ENCODE data around the gene GOLPH3L.
A peak's percentile ranks its signal among the peaks of the same experiment; 100 is the strongest.
"Not testable (repeated sequence)": the region's sequence is repeated elsewhere in the genome, so short reads cannot be mapped to it uniquely, and the experiment has no call there.

GOLPH3L gene

GRCh38 chr1:150696995-150697927 is at the start of gene GOLPH3L:
GOLPH3L (minus strand) TSS chr1:150697154; CDS start chr1:150694838, 2,316 bp downstream.
- peak; percentile 95 to 97 for DNase-seq

- no peak for DNase-seq
Observed at GRCh38 chr1:150730130-150730721, 33.3 kb upstream of the GOLPH3L start.

- DNase-seq = no peak
Observed at GRCh38 chr1:150724336-150724735, 27.4 kb upstream of the GOLPH3L start.

GRCh38 chr1:150720703-150721102 is 23.7 kb upstream of the GOLPH3L start, which contains the start of gene HORMAD1:
HORMAD1 (minus strand) TSS chr1:150720895; CDS start chr1:150719505, 1,390 bp downstream.
- DNase-seq = no peak

- no peak for DNase-seq
Observed at GRCh38 chr1:150720098-150720497, 23.1 kb upstream of the GOLPH3L start.

GRCh38 chr1:150718225-150718891 is 21.4 kb upstream of the GOLPH3L start:
- no peak for DNase-seq

- not testable (repeated sequence) for DNase-seq
Observed at GRCh38 chr1:150709031-150709430, 12.1 kb upstream of the GOLPH3L start.

GRCh38 chr1:150708595-150708994 is 11.6 kb upstream of the GOLPH3L start:
- DNase-seq = no peak

GRCh38 chr1:150706091-150706490 is 9.1 kb upstream of the GOLPH3L start:
- DNase-seq = no peak

- DNase-seq = no peak
Observed at GRCh38 chr1:150703427-150703826, 6.5 kb upstream of the GOLPH3L start.

GRCh38 chr1:150696590-150696989 is 364 bp downstream of the GOLPH3L start:
- DNase-seq = no peak

GRCh38 chr1:150696162-150696561 is 792 bp downstream of the GOLPH3L start:
- peak in 1 of 2 donors; percentile 31 for DNase-seq

GRCh38 chr1:150695561-150695960 is 1.4 kb downstream of the GOLPH3L start:
- DNase-seq = no peak

GRCh38 chr1:150692720-150693119 is 4.2 kb downstream of the GOLPH3L start:
- no peak for DNase-seq

GRCh38 chr1:150688763-150689162 is 8.2 kb downstream of the GOLPH3L start:
- DNase-seq = no peak

GRCh38 chr1:150686275-150686674 is 10.7 kb downstream of the GOLPH3L start:
- DNase-seq = no peak

- DNase-seq = peak in 1 of 2 donors; percentile 24
Observed at GRCh38 chr1:150683914-150684313, 13.0 kb downstream of the GOLPH3L start.

GRCh38 chr1:150678988-150679387 is 18.0 kb downstream of the GOLPH3L start:
- DNase-seq = no peak

GRCh38 chr1:150674881-150675280 is 22.1 kb downstream of the GOLPH3L start:
- DNase-seq = no peak

- no peak for DNase-seq
Observed at GRCh38 chr1:150663321-150663720, 33.6 kb downstream of the GOLPH3L start.

GRCh38 chr1:150662811-150663210 is 34.1 kb downstream of the GOLPH3L start:
- DNase-seq = no peak

- no peak for DNase-seq
Observed at GRCh38 chr1:150661156-150661555, 35.8 kb downstream of the GOLPH3L start.

GRCh38 chr1:150660584-150660983 is 36.4 kb downstream of the GOLPH3L start:
- DNase-seq = no peak
